Bronchus fibroblast of lung (primary cell): Measurements from ENCODE around the gene TLX3. TPM values are rescaled to one million over a fixed set of nuclear protein-coding genes. Genes with fewer than 3 reads are reported as not detected.

Experiments
- total RNA-seq: library from RNA; depleted of rRNA; stranded (reverse); fragments of >200 nt; gene quantifications from 2 replicates; pipeline ENCODE4 v1.2.3, GENCODE V29; 2015

TLX3 gene
- not detected in 2 replicates for total RNA-seq

GRCh38 chr5:171308453-171309275, at the start of gene TLX3:
Gene TLX3 (plus strand): TSS chr5:171309248. CDS start chr5:171309366, 118 bp downstream.

Other genes with a start within 250 kb of the TLX3 start
- gene NPM1, start 78.6 kb downstream of the TLX3 start, total RNA-seq, result 1,210 and 1,448 TPM in 2 replicates
- not detected in 2 replicates for gene FGF18, start 110.4 kb downstream of the TLX3 start, total RNA-seq